HEK293 (cell line): ENCODE data around the gene FILIP1.

Experiments used
- GLIS2 ChIP-seq: fragments of 450-650 bp; formaldehyde crosslinking; IDR thresholded peaks from 2 replicates; pipeline ENCODE4 v1.5.1; 2016; ENCODE audit warnings: missing biosample characterization, missing genetic modification characterization
- KLF10 ChIP-seq: fragments of 450-650 bp; IDR thresholded peaks from 2 replicates; pipeline ENCODE4 v1.5.1; 2018; ENCODE audit warnings: missing biosample characterization, mild to moderate bottlenecking, missing genetic modification characterization
- PRDM10 ChIP-seq: fragments of 450-650 bp; formaldehyde crosslinking; IDR thresholded peaks from 2 replicates; pipeline ENCODE4 v1.5.1; 2016; ENCODE audit warnings: missing biosample characterization, missing genetic modification characterization
- REPIN1 ChIP-seq: fragments of 450-650 bp; formaldehyde crosslinking; IDR thresholded peaks from 2 replicates; pipeline ENCODE4 v1.5.1; 2017; ENCODE audit warnings: missing biosample characterization, missing genetic modification characterization, low read depth
- TCF7L2 ChIP-seq: IDR thresholded peaks from 2 replicates; pipeline ENCODE4 v1.6.1; 2011; ENCODE audit warnings: low read depth, mild to moderate bottlenecking, inconsistent platforms, low read length, moderate library complexity, borderline replicate concordance
- ZBTB21 ChIP-seq: fragments of 450-650 bp; formaldehyde crosslinking; IDR thresholded peaks from 2 replicates; pipeline ENCODE4 v1.5.1; 2017; ENCODE audit warnings: missing biosample characterization, missing genetic modification characterization
- ZNF24 ChIP-seq: fragments of 450-650 bp; formaldehyde crosslinking; IDR thresholded peaks from 2 replicates; pipeline ENCODE4 v1.5.1; 2016; ENCODE audit warnings: missing biosample characterization, missing genetic modification characterization
- ZNF341 ChIP-seq: fragments of 450-650 bp; formaldehyde crosslinking; IDR thresholded peaks from 2 replicates; pipeline ENCODE4; 2016; ENCODE audit warnings: low read depth, missing biosample characterization, missing genetic modification characterization
- ZNF362 ChIP-seq: fragments of 450-650 bp; formaldehyde crosslinking; IDR thresholded peaks from 2 replicates; pipeline ENCODE4 v1.5.1; 2016; ENCODE audit warnings: missing biosample characterization, missing genetic modification characterization
- ZNF777 ChIP-seq: fragments of 450-650 bp; formaldehyde crosslinking; IDR thresholded peaks from 2 replicates; pipeline ENCODE4 v1.5.1; 2017; ENCODE audit warnings: missing biosample characterization, missing genetic modification characterization, borderline replicate concordance
- ZSCAN23 ChIP-seq: fragments of 450-650 bp; formaldehyde crosslinking; IDR thresholded peaks from 2 replicates; pipeline ENCODE4 v1.5.1; 2016; ENCODE audit warnings: missing biosample characterization, missing genetic modification characterization
- TF ChIP-seq, protein P1 (sequence below): fragments of 450-650 bp; formaldehyde crosslinking; IDR thresholded peaks from 2 replicates; pipeline ENCODE4 v1.5.1; 2016; ENCODE audit warnings: missing biosample characterization, missing genetic modification characterization
- TF ChIP-seq, protein P2 (sequence below): sonication (generic); formaldehyde crosslinking; IDR thresholded peaks from 2 replicates; pipeline ENCODE4 v1.8.1; 2022; ENCODE audit warnings: mild to moderate bottlenecking, moderate library complexity, missing genetic modification reagents
- TF ChIP-seq, protein P3 (sequence below): fragments of 450-650 bp; formaldehyde crosslinking; IDR thresholded peaks from 2 replicates; pipeline ENCODE4 v1.5.1; 2016; ENCODE audit warnings: missing biosample characterization, missing genetic modification characterization

DNA sequence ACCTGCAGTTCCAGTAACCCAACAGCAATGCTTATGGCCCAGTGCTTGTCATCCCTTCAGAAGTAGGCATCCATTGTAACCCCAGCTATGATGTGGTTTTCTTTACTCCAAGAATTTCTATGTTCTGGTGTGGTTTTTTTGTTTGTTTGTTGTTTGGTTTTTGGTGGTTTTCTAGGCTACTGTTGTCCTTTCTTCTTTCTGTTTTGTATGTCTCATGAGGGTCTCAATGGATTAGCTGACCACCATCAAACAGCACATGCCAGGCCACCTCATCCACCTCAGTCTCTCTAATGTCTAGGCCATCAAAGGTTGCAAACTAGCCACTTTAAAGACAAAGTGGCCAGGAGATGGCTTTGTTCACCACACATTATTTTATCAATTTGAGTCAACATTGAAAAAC, 149.6 kb downstream of the FILIP1 start:
- TF ChIP-seq ZNF24 (tag by site-specific recombination) = no peak
- TF ChIP-seq ZNF362 (tag by site-specific recombination) = no peak
- TF ChIP-seq, protein P1, sequence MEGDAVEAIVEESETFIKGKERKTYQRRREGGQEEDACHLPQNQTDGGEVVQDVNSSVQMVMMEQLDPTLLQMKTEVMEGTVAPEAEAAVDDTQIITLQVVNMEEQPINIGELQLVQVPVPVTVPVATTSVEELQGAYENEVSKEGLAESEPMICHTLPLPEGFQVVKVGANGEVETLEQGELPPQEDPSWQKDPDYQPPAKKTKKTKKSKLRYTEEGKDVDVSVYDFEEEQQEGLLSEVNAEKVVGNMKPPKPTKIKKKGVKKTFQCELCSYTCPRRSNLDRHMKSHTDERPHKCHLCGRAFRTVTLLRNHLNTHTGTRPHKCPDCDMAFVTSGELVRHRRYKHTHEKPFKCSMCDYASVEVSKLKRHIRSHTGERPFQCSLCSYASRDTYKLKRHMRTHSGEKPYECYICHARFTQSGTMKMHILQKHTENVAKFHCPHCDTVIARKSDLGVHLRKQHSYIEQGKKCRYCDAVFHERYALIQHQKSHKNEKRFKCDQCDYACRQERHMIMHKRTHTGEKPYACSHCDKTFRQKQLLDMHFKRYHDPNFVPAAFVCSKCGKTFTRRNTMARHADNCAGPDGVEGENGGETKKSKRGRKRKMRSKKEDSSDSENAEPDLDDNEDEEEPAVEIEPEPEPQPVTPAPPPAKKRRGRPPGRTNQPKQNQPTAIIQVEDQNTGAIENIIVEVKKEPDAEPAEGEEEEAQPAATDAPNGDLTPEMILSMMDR = no peak
- no peak for TF ChIP-seq GLIS2 (tag by site-specific recombination)
- no peak for TF ChIP-seq ZNF341 (tag by site-specific recombination)
- TF ChIP-seq, protein P2, sequence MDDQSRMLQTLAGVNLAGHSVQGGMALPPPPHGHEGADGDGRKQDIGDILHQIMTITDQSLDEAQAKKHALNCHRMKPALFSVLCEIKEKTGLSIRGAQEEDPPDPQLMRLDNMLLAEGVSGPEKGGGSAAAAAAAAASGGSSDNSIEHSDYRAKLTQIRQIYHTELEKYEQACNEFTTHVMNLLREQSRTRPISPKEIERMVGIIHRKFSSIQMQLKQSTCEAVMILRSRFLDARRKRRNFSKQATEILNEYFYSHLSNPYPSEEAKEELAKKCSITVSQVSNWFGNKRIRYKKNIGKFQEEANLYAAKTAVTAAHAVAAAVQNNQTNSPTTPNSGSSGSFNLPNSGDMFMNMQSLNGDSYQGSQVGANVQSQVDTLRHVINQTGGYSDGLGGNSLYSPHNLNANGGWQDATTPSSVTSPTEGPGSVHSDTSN (CRISPR knock-in tag) = no peak
- TF ChIP-seq ZNF777 = no peak
- no peak for TF ChIP-seq ZSCAN23
- TF ChIP-seq KLF10 (tag by site-specific recombination) = no peak
- TF ChIP-seq, protein P3, sequence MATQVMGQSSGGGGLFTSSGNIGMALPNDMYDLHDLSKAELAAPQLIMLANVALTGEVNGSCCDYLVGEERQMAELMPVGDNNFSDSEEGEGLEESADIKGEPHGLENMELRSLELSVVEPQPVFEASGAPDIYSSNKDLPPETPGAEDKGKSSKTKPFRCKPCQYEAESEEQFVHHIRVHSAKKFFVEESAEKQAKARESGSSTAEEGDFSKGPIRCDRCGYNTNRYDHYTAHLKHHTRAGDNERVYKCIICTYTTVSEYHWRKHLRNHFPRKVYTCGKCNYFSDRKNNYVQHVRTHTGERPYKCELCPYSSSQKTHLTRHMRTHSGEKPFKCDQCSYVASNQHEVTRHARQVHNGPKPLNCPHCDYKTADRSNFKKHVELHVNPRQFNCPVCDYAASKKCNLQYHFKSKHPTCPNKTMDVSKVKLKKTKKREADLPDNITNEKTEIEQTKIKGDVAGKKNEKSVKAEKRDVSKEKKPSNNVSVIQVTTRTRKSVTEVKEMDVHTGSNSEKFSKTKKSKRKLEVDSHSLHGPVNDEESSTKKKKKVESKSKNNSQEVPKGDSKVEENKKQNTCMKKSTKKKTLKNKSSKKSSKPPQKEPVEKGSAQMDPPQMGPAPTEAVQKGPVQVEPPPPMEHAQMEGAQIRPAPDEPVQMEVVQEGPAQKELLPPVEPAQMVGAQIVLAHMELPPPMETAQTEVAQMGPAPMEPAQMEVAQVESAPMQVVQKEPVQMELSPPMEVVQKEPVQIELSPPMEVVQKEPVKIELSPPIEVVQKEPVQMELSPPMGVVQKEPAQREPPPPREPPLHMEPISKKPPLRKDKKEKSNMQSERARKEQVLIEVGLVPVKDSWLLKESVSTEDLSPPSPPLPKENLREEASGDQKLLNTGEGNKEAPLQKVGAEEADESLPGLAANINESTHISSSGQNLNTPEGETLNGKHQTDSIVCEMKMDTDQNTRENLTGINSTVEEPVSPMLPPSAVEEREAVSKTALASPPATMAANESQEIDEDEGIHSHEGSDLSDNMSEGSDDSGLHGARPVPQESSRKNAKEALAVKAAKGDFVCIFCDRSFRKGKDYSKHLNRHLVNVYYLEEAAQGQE (tag by site-specific recombination) = no peak
- no peak for TF ChIP-seq ZBTB21 (tag by site-specific recombination)
- TF ChIP-seq PRDM10 (tag by site-specific recombination) = no peak
- TF ChIP-seq REPIN1 (tag by site-specific recombination) = no peak
- TF ChIP-seq TCF7L2 = no peak
